AG08395 (cell line): ENCODE data around the gene ERFE.

Source experiments
- DNase-seq: peaks from one replicate; pipeline ENCODE4 v3.0.0; 2012; ENCODE audit warnings: mixed read lengths, low spot score

Gene ERFE

DNA sequence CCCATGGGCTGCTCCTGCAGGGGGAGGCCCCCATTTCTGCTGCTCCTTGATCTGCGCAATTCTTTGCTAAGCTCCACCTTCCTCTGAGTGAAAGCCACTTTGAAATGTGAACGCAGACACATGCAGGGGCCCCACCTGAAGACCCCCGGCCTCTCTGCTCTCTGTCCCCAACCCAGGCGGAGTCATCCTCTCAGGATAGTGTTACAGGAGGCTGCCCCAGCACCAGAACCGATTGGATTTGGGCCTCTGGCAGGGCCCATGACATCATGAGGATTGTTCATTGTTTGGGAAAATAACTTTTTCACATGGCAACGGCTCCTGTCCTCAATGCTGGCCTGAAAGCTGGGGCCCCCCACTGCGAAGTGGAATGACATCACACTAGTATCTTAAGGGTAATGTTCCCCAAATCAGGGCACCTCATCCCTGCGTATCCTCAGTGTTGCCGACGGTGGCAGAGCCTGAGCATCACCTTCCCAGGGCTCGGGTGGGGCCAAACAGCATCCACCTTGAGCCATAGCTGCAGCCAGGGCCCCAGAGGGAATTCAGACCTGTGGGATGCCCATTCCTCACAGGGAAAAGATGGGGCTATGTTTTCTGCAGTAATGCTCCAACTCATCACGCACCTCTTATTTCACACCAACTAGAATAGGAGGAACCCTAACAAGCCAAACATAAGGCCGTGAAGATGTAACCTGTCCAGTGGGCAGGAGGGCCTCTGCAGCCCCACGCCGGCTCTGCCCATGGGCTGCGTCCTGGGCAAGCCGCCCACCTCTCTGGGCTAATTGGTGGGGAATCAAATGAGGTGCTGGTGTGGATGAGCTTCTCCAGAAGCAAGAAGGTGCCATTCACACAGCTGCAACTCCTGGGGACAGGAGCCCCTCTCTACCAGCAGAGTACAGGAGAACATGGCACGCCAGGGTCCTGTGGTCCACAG, 2.7 kb upstream of the ERFE start:
- DNase-seq = no peak

DNA sequence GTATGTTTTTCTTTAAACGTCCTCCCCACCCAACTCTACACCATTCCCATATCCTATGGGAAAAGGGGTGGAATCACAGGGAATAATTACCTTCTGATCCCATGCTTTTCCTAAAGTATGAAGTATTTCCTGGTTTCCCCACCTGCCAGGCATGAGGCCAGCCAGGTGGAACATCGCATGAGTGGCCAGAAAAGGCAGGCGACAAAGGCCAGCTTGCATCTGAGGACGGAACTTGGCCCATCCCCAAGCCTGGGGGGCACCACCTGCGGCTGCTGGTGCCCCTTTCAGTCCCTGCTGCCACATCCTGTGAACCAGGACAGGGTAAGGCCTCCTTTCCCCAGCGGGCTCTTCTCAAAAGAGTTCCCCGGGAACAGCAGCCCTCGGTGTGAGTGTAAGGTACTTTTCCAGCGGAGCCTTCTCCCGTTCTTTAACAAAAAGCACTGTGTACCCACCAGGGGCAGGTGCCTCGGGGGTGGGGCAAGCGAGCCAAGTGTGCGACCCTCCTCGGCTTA, 1.2 kb upstream of the ERFE start:
- DNase-seq = no peak

DNA sequence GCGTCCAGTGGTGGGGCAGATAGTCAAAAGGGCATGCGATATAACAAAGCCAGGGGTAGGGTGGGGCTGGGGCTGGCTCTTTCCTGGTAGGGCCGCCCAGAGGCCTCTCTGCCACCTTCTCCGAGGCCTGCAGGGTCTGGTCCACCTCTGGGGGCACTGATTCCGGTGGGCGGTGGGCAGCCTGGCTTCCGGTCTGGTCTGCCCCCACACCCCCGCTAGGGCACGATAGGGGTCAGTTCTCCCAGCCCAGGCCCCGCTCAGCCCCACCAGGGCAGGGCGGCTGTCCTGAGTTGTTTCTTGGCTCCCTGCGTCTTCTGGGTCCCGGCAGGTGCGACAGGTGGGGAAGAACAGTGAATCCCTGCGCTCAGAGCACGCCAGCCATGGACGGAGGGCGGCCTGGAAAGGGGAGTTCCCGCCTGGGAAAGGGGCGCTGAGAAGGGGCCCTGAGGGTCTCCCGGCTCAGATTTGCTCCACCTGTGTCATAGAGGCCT, 707 bp upstream of the ERFE start:
- DNase-seq = no peak

DNA sequence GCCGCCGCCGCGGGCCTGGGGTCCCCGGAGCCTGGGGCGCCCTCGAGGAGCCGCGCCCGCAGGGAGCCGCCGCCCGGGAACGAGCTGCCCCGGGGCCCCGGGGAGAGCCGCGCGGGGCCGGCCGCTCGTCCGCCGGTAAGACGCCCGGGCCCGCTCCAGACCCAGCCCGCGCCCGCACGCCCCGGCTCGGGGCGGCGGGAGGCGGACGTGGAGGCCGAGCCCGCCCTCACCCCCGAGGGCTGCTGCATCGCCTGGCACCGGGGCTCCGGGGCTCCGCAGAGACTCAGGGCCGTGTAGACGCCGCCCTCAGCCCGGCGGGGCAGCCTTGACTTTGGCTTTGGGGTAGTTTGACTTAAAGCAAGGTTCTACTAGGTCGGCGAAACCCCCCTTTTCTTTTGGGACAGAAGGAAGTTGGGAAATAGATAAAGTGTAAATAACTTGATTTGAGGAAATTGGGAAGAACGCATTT, 335 bp downstream of the ERFE start:
- DNase-seq = peak; percentile 28

DNA sequence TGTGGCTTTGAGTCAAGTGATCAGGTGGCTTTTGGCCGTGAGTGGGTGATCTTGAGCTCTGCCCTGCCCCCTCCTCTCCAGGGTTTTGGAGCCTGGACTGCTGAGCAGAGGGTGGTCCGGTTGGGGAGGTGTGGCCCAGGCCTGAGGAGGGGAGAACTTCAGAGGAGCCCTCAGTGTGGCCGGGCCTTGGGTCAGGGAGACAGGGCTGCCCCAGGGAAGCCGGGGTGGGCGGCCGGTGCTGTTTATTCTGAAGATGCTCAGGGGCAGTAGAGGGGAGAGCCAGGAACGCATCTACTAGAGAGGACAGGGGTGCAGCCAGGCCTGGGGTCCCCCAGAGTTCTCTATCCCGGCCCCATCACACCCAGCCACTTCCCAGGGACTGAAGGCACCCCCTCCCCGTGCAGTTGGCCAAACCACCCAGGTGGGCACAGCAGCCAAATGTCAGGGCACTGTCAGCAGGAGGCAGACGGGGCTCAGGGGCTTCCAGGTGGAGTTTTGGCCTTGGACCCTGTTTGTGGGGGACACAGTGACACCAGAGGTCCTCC, 963 bp downstream of the ERFE start:
- no peak for DNase-seq

DNA sequence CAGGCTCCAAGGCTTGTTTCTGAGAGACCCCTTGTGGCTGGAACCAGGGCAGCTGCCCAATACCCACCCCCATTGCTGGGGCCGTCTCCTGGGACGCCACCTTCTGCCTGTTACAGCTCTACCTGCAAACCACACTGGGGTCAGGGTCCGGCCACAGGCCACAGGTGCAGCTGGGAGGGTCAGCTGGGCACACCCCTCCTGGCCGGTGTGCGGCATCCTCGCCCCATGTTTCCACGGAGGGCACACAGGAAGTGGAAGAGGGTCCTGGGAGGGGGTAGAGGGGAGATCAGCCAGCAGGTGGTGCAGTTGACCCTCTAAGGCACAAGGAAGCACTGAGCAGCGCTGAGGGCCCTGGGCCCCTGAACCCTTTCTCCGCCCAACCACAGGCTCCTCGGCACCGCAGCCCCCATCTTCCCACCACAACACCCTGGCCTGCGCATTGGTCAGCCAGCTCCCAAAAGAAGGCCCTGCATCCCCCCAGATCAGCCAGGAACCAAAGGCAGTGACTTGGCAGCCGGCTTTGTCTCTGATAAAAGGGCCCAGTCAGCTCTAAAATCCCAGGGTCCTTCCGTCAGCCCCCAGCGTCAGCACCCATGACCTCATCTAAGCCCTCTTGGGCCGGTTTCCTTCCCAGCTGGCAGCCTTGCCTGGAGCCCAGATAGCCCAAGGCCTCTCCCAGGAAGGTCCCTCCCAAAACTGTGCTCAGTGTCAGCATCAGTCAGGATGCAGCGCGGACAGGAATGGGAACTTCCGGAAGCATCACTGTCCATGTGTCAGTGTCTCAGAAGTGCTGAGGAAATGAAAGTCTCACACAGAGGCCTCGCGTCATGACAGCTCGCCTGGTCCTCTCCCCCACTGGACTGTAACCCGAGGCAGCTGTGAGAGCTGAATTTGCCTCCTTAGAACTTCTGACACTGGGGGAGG, 1.7 kb downstream of the ERFE start:
- no peak for DNase-seq

DNA sequence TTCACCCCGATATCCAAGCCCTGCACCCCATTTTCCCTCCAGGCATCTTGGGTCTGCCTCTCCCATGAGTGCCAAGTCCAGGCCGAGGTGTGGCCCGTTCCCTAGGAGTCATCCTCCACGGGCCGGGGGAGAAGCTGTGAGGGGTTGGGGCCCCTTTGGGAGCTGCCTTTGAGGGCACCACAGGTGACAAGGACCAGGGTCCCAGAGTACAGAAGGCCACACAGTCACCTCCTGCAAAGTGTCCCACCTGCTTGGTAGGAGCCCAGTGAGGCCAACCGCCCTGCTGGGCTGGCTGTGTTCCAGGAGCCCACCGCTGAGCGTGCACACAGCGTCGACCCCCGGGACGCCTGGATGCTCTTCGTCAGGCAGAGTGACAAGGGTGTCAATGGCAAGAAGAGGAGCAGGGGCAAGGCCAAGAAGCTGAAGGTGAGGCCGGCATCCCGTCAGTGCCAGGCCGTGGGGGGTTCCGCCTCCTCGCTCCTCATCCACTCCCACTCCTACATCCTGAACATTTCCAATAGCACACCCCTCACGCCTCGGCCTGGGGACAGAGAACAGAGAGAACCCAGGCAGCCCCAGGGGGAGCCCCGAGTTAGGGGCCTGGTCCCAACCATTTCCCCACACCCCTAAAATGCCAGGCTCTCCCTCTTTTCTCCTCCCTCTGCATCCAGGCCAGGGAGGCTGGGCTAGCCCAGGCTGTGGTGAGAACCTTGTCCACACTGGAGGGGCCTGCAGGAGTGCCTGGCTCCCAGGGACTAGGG, 2.7 kb downstream of the ERFE start:
- no peak for DNase-seq

DNA sequence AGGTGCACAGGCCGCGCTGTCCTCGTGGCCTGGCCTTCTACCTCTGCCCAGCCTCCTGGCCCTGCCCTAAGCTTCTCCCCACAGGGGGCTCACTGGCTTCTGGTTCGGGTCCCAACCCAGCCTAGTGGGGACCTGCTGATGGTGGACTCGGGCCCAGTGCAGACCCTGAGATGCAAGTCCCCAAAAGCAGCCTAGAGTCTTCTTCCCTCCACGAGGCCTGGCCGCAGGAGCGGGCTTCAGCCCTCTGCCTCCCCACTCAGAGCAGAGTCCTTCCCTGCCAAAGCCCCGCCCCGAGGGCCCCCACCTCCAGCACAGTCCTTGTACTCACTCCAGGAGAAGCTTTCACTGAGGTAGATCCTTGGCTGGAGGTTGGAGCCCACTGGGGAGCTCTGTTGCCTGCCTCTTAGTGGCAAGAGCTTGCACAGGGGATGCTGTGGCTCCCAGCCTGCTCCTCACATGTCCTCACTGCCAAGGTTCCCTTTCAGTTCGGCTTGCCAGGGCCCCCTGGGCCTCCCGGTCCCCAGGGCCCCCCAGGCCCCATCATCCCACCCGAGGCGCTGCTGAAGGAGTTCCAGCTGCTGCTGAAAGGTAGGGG, 3.6 kb downstream of the ERFE start:
- no peak for DNase-seq

DNA sequence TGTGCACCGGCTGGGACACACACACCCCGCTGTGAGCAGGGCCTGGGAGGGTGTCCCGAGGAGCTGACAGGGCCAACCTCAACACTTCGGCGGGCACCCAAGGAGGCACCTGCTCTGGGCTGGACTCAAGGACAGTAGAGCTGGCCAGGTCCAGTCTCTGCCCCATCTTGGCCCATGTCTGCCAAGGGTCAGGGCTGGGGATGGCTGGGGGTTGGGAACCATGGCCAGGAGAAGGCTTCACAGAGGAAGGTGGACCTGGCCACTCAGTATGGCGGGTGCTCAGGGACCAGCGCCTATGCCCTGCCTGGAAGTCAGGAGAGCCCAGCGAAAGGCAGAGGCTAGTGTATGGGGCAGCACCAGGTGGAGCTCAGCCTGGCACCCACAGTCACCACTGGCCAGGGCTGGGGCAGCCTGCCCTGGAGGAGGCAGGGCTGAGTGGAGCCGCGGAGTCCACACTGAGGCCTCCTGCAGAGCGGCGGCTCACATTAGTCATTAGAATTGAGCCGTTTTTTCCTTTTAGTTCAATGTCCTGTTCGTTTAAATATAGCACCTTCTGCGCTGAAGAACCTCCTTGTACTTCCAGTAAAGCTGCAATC, 4.2 kb downstream of the ERFE start:
- DNase-seq = no peak

DNA sequence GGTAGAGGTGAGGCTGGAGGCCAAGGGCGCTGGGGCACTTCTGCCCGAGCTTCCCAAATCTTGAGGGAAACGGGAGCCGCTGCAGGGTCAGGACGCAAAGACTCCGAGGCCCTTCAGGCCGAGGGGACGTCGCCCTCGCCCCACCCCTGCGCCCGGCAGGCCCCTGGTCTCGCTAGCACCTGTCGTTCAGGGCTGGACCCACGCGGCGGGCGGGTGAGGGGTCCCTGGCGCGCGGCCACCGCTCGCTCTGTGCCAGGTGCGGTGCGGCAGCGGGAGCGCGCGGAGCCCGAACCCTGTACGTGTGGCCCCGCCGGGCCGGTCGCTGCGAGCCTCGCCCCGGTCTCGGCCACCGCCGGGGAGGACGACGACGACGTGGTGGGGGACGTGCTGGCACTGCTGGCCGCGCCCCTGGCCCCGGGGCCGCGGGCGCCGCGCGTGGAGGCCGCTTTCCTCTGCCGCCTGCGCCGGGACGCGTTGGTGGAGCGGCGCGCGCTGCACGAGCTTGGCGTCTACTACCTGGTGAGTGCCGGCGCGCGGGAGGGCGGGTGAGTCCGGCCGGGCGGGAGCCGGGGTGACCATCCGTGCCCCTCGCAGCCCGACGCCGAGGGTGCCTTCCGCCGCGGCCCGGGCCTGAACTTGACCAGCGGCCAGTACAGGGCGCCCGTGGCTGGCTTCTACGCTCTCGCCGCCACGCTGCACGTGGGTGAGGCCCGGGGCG, 4.9 kb downstream of the ERFE start:
- no peak for DNase-seq

DNA sequence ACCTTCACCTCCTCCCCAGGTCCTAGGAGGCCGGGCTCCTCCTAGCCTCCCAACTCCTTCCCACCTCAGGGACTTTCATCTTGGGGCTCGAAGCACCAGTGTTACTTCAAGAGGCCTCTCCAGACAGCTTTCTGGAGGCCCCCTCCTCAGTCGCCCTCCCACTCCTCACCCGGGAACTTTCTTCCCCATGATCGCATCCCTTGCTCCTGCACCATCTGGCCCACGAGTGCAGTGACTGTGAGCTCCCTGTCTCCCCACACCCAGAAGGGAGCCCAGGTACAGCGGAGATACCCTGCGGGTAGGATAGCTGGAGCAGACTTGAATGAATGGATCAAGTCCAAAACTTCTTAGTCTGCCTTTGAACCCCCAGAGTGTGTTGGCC, 6.1 kb downstream of the ERFE start:
- DNase-seq = no peak

DNA sequence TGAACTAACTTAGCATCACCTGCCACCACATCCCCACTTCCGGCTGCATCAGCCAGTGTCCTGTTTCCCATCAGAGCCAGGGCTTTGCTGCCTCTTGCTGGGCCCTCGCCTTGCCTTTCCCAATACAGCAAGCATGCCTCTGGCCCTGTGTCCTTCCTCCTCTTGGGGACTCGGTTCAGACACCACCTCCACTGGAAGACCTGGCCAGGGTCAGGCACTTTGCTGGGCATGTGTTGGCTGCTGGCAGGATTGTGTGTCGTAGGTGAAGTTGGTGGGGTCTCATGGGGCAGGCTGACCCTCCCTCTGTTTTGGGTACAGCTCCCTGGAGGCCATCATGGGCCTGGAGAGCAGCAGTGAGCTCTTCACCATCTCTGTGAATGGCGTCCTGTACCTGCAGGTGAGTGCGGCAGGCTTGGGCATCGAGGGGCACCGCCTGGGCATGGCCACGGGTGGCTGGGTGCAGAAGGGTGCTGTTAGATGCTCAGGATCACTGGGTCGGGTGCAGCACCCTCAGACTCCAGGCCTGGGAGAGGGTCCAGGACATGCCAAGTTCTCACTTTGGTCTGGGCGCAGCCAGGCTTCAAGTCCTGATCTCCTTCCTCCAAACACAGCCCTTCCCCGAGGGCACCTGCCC, 6.6 kb downstream of the ERFE start:
- no peak for DNase-seq

DNA sequence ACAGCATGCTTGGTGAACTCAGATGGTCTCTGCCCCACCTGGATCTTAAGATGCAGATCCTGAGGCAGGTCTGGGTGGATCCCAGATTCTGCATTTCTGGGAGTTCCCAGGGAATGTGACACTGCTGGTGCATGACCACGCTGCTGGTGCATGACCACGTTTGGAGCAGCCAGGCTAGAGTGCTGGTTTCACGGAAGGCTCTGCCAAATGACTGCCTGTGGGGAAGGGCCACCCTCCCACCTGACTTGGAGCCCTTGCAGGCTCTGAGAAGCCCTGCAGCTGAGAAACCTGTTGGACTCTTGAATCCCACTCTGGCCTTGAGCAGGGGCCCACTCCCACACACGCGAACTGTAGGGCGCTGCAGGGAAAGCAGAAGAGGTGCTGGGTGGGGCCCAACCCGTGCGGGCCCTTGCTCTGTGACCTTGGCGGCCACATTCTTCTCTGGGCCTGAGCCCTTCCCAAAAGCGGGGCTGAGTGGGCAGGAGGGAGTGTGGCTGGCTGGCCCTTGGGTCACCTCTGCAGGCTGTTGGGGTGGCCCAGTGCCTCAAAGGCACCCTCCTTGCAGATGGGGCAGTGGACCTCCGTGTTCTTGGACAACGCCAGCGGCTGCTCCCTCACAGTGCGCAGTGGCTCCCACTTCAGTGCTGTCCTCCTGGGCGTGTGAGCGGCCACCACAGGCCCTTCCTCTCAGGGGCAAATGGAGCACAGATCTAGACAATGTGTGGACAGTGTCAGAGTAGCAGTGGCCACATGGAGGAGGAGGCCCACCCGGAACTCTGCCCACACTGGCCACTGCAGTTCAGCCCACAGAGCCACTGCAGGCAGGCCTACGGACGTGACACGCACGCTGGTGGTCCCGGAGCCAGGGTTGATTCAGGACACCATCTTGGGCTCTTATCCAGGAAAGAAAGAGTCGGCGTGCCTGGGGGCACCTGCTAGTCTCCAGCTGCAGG, 7.9 kb downstream of the ERFE start:
- DNase-seq = no peak

DNA sequence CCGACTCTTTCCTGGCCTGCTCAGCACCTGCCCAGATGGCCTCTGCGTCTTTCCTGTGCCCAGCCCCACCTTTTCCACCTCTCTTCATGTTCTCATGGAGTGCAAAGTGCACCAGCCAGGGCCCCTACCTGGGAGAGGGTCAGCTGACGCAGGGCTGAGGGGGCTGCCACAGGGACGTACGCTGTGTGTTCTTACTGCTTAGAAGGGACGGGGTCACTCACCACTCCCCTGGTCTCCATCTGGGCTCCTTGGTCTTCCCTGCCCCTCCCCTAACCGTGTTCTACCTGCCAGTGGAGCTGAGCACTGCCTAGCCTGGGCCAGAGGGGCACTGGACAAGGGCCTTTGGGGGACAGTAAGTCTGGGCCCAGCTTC, 8.6 kb downstream of the ERFE start:
- no peak for DNase-seq

DNA sequence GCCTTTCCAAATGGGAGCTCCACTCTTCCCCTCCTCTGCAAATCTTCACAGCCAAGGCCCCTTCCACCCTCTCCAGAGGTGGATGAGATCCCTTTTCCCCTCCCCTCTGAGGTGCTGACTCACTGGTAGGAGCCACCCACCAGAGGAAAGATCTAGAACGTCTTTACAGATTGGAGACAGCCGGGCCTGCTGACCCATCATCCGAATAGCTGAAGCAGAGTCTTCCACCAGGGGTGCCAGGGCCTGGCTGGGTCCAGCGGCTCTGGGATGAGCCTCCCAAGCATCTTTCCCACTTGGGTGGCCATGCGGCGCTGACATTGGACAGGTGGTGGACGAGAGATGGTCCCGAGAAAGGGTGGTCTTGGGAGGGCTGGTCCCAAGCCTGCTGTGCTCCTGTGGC, 9.0 kb downstream of the ERFE start:
- DNase-seq = no peak

DNA sequence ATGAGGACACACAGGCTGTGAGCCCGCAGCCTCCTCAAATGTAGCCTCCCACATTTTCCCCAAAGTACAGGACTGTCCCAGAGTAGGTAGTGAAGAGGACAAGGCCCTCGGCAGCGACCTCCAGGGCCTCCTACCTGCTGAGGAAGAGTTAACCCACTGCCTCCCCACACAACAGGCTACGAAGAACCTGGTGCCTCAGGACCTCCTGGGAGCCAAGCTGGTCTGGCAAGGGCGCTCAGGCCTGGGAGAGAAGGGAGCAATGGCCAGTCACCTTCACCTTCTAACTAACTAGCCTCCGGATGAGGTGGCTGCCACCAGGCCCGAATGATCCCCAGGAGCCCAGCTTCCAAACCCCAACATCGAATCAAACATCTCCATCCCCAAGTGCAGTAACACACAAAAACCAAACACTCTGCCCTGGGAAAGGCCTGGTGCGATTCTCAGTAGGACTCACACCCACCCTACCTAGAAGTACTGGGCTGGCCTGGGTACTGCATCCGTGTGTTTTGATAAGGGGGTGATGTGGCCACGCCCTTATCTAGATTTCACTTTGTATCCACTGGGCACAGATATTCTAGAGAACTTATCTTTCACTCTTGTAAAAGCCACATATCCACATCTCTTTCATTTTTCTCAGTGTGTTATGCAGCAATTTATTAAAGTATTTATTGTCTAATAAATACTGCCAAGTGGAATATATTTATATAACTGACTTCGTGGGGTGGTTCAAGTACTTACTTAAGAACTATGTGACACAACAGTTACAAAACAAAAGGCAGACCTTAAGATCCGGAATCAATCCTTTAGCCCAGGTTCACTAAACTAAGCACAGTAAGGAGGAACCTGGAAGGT, 9.7 kb downstream of the ERFE start:
- DNase-seq = no peak

DNA sequence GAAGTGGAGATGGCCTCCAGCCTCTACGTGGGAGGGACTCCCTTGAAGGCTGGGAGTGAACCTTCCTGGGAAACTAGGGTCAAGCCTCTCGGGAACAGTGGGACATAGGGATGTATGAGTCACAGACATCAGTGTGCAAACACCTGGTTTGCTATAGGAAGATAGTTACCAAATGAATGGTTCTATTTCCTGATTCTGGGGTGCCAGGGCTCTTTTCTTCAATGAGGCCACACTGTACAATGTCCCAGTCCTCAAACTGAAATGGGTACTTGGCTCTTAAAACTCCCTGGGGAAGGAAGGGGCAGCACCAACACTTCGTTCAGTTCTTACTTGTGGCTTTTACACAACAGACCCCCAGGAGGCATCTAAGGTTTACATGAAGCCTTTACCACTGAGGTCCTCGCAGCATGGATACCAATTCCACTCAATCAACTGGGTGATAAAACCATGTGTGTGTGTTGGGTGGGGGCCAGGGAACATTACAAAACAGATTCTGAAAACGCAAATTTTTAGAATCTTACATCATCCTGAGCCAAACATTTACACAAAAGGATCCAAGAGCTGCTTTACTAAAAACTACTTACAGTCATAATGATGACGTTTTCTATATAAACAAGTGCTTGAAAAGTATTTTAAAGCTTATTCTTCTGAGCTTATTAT, 10.4 kb downstream of the ERFE start:
- peak; percentile 73 for DNase-seq
